ENCODE measurements around the gene PER2.

DNA sequence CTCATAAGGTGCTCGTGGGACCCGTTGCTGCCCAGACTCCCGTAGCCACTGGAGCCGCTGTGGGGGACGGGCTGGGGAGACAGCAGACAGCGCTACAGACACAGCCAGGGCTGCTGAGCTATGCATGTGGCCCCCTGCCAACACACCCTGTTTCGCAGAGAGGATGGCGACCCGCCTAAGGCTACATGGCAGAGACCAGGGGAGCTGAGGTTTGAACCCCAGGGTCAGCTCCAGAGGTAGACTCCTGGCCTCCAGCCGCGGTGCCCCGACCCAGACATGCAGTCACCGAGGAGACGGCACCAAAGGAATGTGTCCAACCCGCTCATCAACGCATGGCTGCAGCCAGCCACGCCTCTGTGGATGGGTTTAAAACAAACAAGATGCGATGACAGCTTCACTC is 27.5 kb downstream of the PER2 start:
- TF ChIP-seq, protein P1, sequence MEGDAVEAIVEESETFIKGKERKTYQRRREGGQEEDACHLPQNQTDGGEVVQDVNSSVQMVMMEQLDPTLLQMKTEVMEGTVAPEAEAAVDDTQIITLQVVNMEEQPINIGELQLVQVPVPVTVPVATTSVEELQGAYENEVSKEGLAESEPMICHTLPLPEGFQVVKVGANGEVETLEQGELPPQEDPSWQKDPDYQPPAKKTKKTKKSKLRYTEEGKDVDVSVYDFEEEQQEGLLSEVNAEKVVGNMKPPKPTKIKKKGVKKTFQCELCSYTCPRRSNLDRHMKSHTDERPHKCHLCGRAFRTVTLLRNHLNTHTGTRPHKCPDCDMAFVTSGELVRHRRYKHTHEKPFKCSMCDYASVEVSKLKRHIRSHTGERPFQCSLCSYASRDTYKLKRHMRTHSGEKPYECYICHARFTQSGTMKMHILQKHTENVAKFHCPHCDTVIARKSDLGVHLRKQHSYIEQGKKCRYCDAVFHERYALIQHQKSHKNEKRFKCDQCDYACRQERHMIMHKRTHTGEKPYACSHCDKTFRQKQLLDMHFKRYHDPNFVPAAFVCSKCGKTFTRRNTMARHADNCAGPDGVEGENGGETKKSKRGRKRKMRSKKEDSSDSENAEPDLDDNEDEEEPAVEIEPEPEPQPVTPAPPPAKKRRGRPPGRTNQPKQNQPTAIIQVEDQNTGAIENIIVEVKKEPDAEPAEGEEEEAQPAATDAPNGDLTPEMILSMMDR (IDR thresholded peaks at IDR 0.05): no peak
- no peak for TF ChIP-seq EP300 (IDR thresholded peaks at IDR 0.05)
